Measurements from ENCODE around the gene GRIK4.

Gene GRIK4

DNA sequence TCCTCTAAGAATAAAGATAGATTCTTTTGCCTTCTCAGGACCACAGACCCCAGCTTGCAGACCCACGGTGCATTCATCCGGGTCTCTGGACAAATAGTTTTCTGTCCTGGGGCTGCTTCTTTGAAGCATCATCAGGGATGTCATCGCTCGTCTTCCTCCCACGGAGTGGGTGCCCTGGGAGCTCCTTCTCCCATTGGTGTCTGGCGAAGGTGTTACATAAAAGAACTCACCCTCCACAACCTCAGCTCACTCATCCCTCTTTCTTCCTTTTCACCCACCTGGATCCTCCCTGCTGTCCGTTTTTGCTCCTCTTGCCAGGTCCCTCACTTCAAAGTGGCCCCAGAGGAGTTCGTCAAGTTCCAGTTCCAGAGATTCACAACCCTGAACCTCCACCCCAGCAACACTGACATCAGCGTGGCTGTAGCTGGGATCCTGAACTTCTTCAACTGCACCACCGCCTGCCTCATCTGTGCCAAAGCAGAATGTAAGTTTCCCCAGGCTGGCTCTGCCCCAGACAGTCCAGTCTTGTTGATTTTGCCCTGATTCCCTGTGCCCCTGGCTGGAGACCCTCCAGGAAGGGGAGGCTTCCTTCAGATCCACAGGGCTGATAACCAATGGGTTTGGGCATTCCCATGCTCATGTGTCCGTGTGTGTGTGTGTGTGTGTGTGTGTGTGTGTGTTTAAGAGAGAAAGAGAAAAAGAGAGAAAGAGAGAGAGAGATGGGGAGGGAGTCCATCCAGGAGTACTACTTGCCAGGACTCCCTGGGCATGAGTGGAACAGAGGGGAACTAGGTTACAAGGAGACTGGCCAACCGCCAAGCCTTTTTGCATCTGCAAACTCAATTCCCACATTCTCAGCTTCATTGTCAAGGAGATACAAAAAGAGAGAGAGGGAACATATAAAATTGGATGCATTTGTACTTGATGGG is 308.2 kb downstream of the GRIK4 start:
- FAIRE-seq = no peak

DNA sequence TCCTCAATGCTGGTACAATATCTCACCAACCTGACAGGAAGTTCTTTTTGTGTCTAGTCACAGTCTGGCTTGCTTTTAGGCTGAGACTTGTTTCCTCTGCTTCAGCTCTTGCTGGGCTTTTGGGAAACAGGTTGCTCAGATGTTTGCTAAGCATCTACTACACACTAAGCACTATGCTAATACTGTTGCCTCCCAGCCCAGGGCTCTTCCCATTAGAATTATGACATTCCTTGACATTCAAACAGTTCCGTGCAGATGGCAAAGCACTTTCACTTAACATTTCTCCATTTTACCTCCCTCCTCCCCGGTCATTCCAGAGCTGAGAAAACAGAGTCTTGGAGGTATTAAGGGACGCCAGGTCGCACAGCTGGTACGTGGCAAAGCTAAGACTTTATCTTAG is 311.6 kb downstream of the GRIK4 start:
- FAIRE-seq = no peak

DNA sequence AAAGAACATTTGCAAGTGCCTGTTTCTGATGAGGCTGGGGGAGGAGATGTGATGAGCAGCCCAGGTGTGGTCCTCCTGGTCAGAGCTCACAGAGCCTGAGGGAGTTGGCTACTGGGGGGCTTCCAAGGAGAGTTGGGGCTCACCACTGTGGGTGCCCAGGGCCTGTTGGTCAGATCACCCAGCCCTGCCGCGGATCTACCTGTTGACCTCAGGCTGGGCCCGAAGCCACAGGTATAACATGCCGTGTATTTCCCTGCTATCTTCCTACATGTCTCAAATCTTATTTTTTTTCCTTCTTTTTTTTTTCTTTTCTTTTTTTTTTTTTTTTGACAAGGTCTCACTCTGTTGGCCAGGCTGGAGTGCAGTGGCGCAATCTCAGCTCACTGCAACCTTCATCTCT is 312.7 kb downstream of the GRIK4 start:
- FAIRE-seq = no peak

DNA sequence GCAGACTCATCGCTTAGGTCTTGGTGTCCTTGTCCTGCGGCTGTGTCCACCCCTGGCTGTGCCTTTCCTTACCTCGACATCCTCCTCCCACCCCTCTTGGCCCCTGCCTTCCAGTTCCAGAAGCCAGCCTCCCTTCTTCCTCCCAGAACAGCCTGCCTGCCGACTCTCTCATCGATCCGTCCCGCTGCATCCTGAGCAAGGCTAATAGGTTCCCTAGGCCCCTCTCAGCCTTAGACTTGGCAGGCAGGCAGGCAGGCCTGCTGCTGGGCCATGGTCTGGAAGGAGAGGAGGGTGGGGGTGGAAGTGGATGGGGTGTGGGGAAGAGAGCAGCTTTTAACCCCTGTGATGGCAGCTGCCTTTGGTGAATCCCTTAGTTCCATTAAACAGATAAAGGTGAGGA is 315.6 kb downstream of the GRIK4 start:
- no peak for FAIRE-seq

DNA sequence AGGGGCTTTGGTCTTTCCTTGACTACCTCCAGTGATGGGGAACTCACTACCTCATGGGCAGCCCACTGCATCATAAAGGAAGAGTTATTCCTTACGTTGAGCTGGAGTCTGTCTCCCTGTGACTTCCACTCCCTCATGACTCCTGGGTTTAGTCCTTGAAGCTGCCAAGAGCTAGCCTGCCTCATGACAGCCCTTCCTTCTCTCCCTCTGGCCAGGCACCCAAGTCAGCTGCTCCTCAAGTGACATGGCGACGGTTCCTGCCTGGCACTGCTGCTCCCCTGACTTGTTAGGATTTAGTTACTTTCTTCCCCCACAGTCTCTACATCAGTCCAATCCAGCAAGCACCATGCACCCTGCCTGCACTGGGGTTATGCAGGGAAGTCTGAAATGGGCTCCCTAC is 316.3 kb downstream of the GRIK4 start:
- no peak for FAIRE-seq

DNA sequence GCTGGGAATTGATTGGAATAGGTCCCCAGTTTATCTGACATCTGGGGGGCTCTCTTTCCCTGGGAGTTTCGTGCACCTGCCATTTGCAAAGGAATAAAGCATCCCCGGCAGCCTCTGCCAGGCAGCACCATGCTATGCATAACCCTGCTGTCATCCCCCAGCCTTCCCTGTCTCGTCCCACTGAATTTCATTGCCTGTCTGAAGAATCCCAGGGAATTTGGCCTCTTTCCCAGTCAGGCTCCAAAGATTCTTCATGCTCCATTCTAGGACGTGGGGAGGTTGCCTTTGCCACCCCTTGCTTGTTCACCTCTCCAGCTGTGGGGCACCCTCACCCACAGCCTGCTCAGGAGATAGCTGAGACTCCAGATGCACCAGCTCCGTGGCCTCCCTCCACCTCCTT is 317.3 kb downstream of the GRIK4 start:
- no peak for FAIRE-seq

DNA sequence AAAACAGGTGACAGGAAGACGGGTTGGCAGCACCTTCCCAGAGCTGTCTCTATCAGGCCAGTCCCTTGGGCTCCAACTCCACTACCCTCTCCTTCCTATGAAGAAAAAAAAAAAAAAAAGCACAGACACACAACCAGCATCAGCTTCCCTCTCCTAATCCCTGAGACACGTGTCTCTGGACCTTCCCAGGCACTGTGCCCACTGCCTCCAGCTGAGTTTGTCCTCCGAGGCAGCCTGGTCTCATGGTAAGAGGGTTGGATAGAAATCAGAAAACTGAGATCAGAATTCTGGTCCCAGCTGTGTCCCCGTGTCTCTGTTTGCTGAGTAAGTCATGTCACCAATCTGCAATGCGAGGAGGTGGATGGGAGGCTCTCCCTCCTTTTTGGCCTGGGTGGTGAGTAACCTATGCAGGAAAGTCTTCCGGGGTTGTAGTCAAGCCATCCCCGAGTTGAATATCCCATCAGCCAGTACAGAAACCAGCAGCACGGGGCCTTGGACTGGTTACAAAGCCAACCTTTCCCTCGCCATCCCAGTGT is 318.6 kb downstream of the GRIK4 start:
- no peak for FAIRE-seq

DNA sequence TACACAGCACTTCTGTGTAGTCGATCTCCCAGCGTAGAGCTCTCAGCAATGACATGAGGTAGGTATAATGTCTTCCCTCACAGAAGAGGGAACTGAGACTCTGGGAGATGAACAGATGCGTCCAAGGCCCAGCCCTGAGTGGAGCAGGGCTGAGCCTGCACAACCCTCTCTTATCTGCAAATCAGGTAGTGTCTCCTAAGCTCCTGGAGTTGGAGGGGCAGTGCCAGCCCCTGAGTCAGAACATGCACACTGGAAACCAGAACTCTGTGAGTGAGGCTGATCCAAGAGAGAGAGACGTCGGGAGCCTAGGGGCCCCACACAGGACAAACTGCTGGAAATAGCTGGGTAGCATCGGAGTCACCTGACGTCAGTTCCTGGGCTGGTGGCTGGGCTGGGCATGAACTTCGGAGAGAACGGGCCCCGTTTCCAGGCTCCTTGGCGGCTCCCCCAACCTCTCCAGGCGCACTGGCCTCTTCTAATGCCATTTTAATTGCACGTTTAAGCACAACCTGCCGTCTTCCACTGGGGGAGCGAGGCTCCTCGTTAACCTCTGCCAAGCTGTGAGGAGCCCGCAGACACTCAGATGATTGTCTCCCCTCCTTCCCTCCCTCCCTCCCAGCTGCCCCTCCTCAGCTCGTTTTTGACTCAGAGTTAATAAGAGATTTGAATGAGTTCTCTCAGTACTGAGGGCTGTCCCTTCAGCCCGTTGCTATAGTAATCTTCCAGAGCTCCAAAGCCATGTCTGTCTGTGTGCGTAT is 321.1 kb downstream of the GRIK4 start:
- FAIRE-seq = no peak

DNA sequence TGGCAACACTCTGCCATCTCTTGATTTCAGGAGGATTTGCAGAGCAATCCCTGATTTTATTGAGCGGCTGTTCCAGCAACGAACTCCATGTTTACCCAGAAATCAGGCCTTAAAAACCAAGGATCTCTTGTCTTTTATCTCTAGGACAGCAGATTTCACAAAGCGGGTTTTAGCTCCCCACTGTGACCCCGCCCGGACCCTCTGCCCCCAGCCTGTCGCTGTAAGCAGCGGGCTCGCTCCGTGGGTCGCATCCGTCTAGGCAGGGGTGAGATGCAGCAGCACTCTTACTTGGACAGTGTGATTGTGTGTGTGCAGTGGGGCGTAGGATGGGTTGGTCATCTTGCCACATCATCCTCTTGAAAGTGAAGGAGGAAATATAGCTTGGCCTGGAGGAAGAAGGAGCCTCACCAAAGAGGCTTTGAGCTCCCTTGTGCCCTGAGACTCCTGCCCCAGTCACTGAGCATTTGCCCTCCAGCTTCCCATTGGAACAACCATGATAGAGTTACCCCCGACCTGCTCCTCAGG is 323.2 kb downstream of the GRIK4 start:
- FAIRE-seq = no peak

DNA sequence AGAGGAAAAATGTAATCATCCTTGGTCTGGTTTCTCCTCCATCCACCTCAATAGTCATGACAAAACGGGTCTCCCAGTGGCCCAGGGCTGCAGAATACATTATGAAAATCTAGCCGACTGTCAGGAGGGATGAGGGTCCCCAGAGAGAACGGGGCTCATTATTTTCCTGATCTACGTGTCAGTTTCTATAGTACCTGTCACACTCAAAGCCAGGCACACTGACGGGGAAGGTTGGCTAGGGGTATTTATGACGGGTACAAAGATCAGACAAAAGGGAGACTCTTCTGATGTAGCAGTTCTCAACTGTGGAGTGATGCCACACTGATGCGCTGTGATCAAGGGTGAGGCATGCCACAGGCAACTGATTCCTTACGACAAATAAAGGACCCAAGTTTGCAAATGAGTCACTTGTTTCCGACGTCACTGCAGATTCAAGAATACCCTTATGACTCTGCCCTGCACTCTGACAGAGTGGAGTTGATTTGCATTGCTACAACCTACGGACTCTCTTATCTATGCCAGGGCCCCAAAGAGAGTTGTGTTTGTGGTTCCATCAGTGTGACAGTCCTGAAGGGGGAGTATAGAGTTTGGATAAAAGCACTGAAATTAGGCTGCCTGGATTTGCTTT is 324.2 kb downstream of the GRIK4 start:
- no peak for FAIRE-seq

DNA sequence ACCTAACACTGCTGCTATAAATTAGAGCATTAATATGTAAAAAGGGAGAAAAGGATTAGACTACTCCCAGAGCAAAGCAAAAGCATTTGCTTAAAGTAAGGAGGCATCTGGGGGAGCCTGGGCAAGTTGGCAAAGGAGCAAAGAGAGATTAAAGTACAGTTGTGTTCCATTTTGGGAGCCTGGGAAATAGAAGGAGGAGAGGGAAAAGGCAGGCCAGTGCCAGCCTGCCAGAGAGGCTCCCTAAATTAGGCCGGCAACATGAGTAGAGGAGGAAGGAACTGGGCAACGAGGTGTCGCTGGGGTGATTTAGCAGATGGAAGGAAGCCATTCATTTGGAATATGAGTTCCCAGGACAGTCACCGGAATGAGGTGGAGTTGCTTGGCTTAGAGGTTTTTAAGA is 326.1 kb downstream of the GRIK4 start:
- FAIRE-seq = no peak

DNA sequence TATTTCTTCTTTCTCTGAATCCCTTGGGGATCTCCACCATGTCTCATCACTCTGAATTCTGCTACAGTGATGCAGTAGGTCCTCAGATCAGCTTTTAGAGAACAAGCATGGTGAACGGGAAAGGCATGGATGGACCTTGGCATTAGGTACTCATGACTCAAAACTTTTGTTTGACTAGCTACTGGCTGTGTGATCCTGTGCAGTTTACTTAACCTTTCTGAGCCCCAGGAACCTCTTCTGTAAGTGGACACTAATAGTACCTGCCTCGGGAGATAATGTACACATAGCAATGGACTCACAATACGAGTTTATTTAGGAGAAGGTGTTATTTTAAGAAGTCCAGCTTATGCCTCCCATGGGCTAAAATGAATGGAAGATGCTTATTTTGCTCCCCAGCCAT is 327.7 kb downstream of the GRIK4 start:
- FAIRE-seq = no peak

DNA sequence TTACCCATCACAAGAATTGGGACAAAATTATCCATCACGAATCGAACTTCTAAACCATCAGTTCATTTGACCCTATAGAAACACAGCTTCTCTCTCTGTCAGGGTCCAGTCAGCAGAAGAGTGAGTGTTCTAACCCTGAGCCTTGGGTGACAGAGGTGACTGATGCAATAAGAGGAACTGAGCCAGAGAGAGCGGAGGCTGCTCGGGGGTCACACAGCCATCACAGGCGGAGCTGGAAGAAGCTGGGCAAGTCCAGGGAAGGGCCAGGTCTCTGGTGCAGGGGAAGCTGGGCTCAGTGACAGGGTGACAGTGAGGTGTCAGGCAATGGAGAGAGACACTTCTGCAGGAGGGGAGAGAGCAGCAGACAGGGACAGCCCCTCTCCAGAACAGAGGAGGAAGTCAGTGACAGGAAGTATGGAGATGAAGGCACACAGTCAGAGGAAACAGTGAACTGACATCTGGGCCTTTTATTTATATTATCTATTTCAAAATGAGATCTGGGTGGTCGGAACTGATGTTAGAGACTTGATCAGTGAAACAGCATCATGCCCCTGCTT is 328.4 kb downstream of the GRIK4 start:
- no peak for FAIRE-seq

DNA sequence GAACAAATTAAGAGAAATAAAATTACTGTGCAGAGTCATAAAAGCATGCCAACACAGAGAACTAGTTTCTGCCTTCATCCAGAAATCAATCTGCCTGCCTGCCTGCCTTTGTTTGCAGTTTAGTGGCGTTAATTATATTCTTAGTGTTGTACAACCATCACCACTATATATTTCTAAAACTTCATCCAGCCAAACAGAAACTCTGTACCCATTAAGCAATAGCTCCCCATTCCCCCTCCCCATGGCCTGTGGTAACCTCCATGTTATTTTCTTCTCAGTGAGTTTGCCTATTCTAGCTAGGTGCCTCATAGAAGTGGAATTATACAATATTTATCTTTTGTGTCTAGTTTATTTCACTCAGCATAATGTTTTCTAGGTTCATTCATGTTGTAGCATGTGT is 329.1 kb downstream of the GRIK4 start:
- FAIRE-seq = no peak

DNA sequence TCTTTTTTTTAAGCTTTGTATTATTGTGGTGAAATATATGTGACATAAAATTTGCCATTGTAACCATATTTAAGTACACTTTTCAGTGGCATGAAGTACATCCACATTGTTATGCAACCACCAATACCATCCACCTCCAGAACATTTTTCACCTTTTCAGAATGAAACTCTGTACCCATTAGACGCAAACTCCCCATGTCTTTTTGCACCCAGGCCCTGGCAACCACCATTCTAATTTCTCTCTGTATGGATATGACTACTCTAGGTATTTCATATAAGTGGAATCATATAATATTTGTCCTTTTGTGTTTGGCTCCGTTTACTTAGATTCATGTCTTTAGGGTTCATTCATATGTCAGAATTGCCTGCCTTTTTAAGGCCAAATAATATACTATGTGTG is 329.5 kb downstream of the GRIK4 start:
- no peak for FAIRE-seq

DNA sequence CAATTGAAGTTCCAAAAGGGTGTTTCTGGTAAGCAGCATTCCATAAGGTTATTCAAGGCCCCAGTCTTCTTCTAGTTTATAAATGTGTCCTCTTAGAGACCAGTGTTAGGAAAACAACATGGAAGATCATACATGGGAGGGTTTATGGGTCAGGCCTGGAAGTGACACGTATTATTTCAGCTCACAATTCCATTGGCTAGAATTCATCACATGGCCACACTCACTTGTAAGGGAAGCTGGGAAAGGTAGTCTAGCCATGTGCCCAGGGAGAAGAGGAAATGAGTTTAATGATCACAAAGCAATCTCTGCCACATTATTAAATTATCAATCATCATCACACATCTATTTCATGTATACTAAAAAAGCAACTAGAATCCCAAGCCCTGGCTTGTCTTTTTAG is 330.6 kb downstream of the GRIK4 start:
- no peak for FAIRE-seq

DNA sequence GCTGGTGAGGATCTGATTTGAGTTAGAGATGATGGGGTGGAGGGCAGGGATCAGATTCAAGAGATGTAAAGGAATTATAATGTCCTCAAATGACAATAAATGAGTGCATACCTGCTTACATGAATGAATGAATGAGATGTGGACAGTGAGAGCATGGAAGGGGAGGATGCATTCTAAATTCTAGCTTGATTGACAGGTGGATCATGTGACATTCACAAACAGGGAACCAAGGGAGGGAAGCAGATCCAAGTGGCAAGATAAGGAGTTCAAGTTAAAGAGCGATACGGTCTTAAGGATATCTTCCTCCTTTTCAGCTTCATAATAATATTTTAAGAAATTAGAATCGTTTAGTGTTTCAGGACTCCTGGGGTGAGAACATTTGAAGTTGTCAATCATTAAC is 341.9 kb downstream of the GRIK4 start:
- no peak for FAIRE-seq

DNA sequence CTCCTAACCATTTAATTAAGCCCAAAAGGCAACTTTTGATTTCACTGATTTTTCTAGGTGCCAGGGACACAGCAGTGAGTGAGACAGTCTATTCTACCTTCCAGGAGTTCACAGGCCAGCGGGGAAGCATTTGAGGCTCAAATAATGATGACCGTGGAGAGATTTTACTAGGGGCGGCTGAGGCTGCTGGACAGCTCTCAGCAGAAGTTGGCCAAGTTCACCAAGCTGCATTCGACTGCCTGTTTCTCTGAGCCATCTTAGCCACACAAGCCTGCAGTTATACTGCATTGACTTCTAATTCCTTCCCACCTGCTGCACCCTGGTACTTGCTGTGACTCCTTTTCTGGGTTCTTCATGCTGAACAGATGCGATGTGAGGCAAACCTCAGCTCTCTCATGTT is 343.4 kb downstream of the GRIK4 start:
- FAIRE-seq = no peak

DNA sequence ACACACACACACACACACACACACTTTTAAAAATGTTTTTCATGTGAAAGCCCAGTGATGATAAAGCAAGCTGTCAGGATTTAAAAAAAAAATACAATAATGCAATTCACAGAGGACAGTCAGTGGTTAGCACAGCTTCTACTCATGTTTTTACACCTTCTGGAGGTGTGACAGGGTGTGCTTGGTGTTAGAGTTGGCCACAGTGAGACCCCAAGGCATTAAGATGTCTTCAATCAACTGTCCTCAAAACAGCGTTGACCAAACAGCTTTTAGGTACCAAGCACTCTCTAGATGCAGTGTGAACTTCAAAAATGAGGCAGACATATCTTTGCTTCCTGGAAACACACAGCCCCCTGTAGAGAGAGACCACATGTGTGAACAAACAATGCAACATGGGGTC is 346.0 kb downstream of the GRIK4 start:
- FAIRE-seq = no peak

DNA sequence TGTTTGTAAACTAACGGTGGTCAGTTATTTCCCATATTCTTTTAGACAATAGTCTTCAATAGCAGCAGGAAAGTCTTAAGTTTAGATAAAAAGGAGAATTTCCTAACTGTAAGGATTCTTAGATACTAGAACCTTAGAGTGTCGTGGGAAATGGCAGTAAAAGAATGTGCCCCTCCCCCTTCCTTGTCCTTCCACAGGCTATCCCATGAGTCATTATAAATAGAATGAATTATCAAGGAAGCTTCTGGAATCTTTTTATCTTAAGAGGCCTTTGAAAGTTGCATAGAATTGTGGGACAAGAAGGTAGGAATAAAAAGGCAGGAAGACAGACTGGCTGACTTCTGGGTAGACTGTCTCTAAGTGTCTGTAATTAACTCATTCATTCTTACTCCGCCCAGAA is 347.2 kb downstream of the GRIK4 start:
- no peak for FAIRE-seq

DNA sequence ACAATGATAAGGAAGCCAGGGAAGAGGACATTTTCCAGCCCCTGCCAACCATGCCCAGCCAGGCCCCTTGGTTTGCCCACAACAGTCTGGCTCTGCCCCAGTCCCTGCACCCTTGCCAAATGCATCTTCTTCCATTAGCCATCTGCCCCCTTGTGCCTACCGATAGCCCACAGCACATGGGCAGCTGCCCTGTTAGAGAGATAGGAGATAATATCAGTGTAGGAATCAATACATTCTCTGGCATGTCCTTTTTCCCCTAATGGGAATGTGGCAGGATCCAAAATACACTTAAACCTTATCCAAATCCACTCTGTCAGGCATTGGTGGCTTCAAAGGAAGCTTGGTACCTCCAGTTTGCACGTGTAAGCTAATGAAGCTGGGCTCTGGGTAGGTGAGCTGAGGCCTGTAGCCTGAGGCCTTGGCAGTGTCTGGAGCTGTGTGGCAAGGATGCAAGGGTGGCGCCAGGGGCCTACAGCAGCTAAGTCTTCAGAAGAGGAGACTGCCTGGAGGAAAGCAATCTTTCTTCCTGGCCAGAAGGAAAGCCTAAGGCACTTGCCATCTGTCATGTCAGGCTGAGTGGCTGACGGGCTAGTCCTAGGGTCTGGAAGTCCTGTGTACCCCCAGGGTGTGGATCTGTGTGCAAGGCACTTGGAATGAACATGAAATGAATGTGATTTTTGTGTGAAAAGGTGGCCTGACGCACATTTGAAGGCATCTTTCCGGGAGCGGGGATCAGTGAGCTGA is 348.2 kb downstream of the GRIK4 start:
- FAIRE-seq = no peak

DNA sequence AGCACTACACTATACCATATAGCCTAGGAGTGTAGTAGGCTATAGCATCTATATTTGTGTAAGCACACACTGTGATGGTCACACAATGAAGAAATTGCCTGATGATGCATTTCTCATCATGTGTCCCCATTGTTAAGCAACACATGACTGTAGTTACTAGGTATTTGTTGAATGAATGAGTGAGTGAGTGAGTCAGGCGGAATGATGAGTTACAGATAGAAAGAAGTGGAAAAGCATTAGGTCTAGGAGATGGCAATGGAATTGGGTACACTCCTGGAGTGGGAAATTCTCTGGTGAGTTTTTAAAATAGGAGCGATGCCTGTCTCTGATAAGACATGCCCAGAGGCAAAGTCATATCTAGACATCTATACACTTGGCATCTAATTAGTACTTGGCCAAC is 351.8 kb downstream of the GRIK4 start:
- no peak for FAIRE-seq

Data from A204.1 (cell line).